Right ventricle myocardium superior (tissue), 1 donor: ENCODE data around the gene FAM163B. TPM values are rescaled to one million over a fixed set of nuclear protein-coding genes. Genes with fewer than 3 reads are reported as not detected.

Experiments used
- ATAC-seq: fragments of 200-7000 bp; cut with Tn5 transposase; one replicate; pipeline ENCODE4 v1.9.1; 2020; ENCODE audit warnings: mild to moderate bottlenecking; ENCODE audit not compliant: poor library complexity
- DNase-seq: peaks from one replicate; pipeline ENCODE4 v3.0.0-alpha.2; 2020
- intact Hi-C: fragments of 100-400 bp; cut with DNase I; formaldehyde crosslinking; loops from one replicate; pipeline ENCODE4 v1.11.2; 2022
- long read RNA-seq: library from polyadenylated mRNA; unstranded; transcript quantifications from one replicate; pipeline ENCODE4 v2.0.0, GENCODE V29; 2021
- total RNA-seq: library from RNA; stranded (reverse); fragmentation: NEBNext Ultra II Directional; extraction: Animal tissue kit (Norgen Biotek cat#: 25700); gene quantifications from one replicate; pipeline ENCODE4 v1.2.1, GENCODE V29; 2021
- donor health status: DM: no; HTN: yes; CAD: no; lungs with severe emphysema.

The FAM163B gene
- total RNA-seq = not detected
- long read RNA-seq = 0 reads

- peak; percentile 77 for ATAC-seq
- no peak for DNase-seq
- intact Hi-C loops = no loop called here
Observed at GRCh38 chr9:133609311-133610098, at the start of gene FAM163B. TSS of gene FAM163B (minus strand) at chr9:133609389. CDS start at chr9:133580223, 29,166 bp downstream.

GRCh38 chr9:133657120-133657661, 48.0 kb upstream of the FAM163B start:
- DNase-seq = no peak

DNA sequence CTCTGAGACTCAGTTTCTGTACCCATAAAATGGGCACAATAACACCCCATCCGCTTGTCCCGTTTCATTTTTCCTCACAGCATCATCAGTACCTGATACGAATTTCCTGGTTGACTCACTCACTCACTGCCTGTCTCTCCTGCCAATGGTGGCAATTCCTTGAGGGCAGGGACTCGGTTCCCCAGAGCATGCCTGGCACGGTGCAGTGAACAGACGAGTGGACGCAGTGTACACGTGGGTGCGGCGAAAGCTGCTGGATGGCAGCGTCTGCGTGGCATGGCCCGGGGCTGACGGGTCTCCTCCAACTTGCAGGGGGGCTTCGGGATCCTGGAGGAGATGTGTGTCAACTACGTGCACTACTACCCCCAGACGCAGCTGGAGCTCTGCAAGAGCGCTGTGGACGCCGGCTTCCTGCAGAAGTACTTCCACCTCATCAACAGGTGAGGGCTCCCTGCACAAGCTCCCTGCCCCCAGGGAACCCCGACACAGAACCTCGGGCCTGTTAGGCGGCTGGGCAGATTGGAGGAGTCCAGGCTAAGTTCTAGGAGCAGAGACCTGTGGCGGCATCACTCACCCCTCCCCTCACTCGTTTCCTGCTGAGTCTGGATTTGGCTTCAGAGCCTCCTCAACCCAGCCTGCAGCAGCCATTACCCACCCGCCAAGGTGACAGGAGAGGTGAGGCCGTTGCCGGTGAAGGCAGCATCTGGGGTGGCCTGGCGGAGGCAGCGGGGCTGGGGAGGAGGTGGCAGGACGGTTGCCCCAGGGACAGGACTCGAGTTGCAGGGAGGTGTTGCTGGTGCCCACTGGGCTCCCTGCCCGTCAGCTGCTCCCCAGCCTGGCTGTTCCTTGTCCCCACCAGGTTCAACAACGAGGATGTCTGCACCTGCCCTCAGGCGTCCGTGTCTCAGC, 47.3 kb upstream of the FAM163B start:
- no peak for DNase-seq
- no peak for ATAC-seq
- intact Hi-C loops = no loop called here

More at GRCh38 chr9:133657120-133657661, 48.0 kb upstream of the FAM163B start:
- intact Hi-C loops = no loop called here
- ATAC-seq = no peak

- ATAC-seq = no peak
- DNase-seq = no peak
- intact Hi-C loops = no loop called here
Observed at GRCh38 chr9:133655701-133656100, 46.5 kb upstream of the FAM163B start.

DNA sequence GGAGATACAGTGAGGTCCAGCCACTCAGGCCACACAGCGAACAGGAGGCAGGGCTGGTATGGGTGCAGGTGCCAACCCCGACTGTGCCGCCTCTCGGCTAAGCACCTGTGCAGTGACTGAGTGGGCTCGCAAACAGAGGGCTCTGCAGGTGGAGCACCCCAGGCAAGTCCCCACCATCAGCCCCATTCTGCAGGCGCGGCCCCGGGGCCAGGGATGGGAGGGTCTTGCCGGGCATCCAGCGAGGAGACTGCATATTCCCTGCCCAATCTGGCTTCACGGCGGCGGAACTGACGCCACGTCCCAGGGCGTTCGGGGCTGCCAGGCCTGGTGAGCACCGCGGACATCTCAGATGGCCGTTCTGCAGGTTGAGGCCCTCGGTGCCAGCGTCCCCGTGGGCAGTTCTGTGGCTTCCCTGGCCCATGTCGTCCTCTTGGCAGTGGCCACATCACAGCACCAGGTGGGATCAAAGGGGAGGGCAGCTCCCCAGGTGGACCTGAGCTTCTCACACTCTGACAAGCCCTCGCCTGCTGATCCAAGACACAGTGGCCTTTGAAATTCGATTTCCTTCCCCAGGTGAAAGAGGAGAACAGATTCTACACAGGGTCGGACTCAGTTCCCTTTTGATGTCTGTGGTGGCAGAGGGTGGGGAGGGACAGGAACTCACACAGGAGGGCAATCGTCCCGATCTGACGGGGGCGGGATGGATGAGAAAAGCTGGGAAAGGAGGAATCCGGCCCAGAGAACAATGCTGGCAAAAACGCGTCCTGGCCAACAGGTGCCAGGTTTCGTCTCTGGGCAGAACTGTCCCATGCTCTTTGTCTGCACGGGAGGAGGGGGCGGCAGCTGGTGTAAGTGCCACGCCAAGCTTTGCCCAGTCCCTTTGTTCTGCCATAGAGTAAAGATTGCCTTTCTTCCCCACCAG, 45.8 kb upstream of the FAM163B start:
- no peak for ATAC-seq
- DNase-seq = no peak
- intact Hi-C loops = no loop called here

- ATAC-seq = no peak
- intact Hi-C loops = no loop called here
- no peak for DNase-seq
Observed at GRCh38 chr9:133653638-133654037, 44.4 kb upstream of the FAM163B start.

- ATAC-seq = no peak
- intact Hi-C loops = no loop called here
- DNase-seq = no peak
Observed at GRCh38 chr9:133650026-133650425, 40.8 kb upstream of the FAM163B start.

DNA sequence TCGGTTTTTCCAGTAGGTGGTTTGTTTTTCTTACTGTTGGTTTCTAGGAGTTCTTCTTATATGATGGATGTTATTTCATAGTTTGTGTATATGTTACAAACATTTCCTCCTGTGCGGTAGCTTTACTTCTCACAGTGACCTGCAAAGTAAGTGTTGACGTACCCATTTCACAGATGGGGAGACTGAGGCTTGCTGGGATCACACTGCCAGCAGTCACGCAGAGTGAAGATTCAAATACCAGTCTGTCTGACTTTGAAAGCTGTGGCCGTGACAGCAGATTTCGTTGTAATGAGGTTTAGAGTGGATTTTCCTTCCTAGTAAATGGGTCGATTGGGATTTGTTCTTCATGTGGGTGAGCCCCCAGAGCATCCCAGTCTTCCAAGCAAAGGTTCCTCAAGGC, 40.0 kb upstream of the FAM163B start:
- intact Hi-C loops = no loop called here
- DNase-seq (no peak), ATAC-seq (no peak)

DNA sequence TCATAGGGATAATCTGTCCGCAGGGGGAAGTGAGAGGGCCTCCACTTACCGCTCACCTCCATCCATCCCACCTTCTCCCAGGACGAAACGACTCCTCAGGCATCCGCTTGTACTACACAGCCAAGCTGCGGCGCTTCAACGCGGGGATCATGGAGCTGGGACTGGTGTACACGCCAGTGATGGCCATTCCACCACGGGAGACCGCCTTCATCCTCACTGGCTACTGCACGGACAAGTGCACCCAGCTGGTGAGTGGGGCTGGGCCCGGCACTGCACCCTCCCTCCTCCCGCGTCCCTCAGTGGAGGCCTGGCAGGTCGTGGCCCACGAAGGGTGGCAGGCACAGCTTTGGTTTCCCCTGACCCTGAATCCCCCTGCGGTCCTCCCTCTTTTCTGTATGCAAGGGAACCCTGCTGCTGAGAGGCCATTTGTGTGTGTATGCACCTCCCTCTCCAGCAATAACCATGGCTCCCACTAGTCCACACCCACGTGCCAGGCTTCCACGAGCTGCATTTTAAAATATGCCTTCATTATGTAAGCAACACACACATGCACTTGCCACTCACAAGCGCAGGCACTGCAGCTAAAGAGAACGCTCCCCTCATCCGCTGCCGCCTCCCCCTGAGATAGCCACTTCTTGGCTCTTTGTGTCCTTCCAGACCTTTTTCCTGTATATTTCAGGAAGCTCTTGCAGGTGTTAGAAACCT, 38.7 kb upstream of the FAM163B start:
- intact Hi-C loops = no loop called here
- ATAC-seq (no peak), DNase-seq (peak; percentile 27)

DNA sequence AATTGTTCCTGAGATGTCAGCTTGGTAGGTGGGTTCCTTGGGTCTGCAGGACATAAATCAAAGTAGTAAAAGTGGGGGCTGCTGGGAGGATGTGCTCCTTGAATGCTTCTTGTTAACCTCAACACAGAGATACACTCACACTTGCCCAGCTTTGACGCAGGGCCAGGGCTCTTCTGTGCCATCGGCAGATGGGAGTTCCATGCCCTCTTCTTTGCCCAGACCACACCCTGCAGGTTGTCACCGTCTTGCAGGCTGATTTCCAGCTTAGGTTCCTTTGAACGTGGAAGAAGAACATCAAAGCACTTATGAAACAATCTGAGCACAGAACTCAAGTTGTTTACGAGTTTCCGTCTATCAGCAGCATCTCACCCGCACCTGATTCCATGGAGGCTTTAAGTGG, 38.0 kb upstream of the FAM163B start:
- DNase-seq = peak; percentile 23
- intact Hi-C loops = no loop called here

GRCh38 chr9:133645021-133645765, 36.0 kb upstream of the FAM163B start:
- ATAC-seq = no peak
- peak; percentile 1 for DNase-seq
- intact Hi-C loops = no loop called here

More for the DNA sequence above, 38.0 kb upstream of the FAM163B start:
- no peak for ATAC-seq

- intact Hi-C loops = no loop called here
- ATAC-seq (no peak), DNase-seq (peak; percentile 30)
Observed at GRCh38 chr9:133643978-133644760, 35.0 kb upstream of the FAM163B start.

- DNase-seq = peak; percentile 34
- no peak for ATAC-seq
- intact Hi-C loops = no loop called here
Observed at GRCh38 chr9:133643362-133643755, 34.2 kb upstream of the FAM163B start.

GRCh38 chr9:133642708-133643361, 33.6 kb upstream of the FAM163B start:
- ATAC-seq (no peak), DNase-seq (peak; percentile 20)
- intact Hi-C loops = no loop called here

DNA sequence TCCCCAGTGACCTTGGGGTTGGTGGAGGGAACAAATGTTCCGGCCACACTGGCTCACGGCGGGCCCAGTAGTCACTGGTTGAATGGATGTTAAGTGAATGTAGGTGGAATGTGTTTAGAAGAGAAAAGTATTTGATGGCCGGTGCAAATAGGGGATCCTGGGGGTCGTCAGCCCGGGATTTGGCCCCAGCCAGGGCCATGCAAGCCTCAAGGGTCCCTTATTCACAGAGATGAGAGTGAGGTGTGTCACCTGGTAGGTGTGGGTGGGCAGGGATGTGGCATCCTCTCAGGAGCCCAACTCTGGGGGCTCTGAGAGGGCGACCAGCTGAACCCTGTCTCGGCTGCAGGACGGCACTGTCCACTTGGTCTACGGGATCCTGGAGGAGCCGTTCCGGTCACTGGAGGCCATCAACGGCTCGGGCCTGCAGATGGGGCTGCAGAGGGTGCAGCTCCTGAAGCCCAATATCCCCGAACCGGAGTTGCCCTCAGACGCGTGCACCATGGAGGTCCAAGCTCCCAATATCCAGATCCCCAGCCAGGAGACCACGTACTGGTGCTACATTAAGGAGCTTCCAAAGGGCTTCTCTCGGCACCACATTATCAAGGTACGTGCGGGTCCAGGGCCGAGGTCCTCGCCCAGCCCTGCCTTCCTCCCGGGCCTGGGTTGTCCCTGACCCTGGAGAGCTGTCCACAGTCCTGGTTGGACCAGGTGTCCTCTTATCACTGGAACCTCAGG, 32.8 kb upstream of the FAM163B start:
- DNase-seq (peak; percentile 17), ATAC-seq (no peak)
- intact Hi-C loops = no loop called here

GRCh38 chr9:133641396-133641655, 32.1 kb upstream of the FAM163B start:
- intact Hi-C loops = no loop called here
- no peak for ATAC-seq
- DNase-seq = no peak
